Effector memory CD8-positive, alpha-beta T cell (primary cell): ENCODE results near the gene TPD52L3.

Source experiments
- ATAC-seq: fragments of 150-1000 bp; cut with Tn5 transposase; replicated peaks from 2 replicates; pipeline ENCODE4 v1.10.0; 2021; ENCODE audit warnings: mild to moderate bottlenecking, moderate library complexity
- DNase-seq, 3 experiments: peaks; one replicate each; pipeline ENCODE4 v3.0.0; 2021
- H3K27ac Mint-ChIP-seq, 2 donors: one replicate each; pipeline ENCODE4 v1.8.0; 2022; ENCODE audit warnings: mild to moderate bottlenecking in 2 of 2, mixed read lengths in 2 of 2, moderate library complexity in 2 of 2
- H3K27me3 Mint-ChIP-seq, 2 donors: one replicate each; pipeline ENCODE4 v1.8.0; 2022; ENCODE audit warnings: mixed read lengths in 2 of 2
- H3K36me3 Mint-ChIP-seq: one replicate; pipeline ENCODE4 v1.8.0; 2022; ENCODE audit warnings: mild to moderate bottlenecking, moderate library complexity, mixed read lengths; ENCODE audit not compliant: insufficient read depth
- H3K4me1 Mint-ChIP-seq, 2 donors: one replicate each; pipeline ENCODE4 v1.8.0; 2022; ENCODE audit warnings: low read depth in 2 of 2, mixed read lengths in 2 of 2
- H3K4me3 Mint-ChIP-seq, 2 donors: one replicate each; pipeline ENCODE4 v1.8.0; 2022; ENCODE audit warnings: mild to moderate bottlenecking in 2 of 2, mixed read lengths in 2 of 2, moderate library complexity in 2 of 2
- H3K9me3 Mint-ChIP-seq, 2 donors: one replicate each; pipeline ENCODE4 v1.8.0; 2022; ENCODE audit warnings: mixed read lengths in 2 of 2

Gene TPD52L3

GRCh38 chr9:6356904-6357303, 28.7 kb downstream of the TPD52L3 start:
- Mint-ChIP-seq H3K4me1 (peaks cover 2 to 3% of the 10 kb centered on the region in 2 donors), H3K27me3 (peaks cover 7 to 23% of the 10 kb centered on the region in 2 donors), H3K9me3 (no peaks in the 10 kb centered on the region), H3K27ac (no peak overlapping the region), H3K4me3 (no peak overlapping the region), H3K36me3 (no peaks in the 10 kb centered on the region)
- no peak for DNase-seq
- ATAC-seq, result no peak

- DNase-seq, result no peak
- ATAC-seq, result no peak
- Mint-ChIP-seq H3K27me3 (peaks cover 7 to 10% of the 10 kb centered on the region in 2 donors), H3K9me3 (no peaks in the 10 kb centered on the region), H3K27ac (no peak overlapping the region), H3K4me1 (no peaks in the 10 kb centered on the region), H3K36me3 (no peaks in the 10 kb centered on the region), H3K4me3 (no peak overlapping the region)
Measured at GRCh38 chr9:6367128-6367890, 39.1 kb downstream of the TPD52L3 start.

- no peaks in the 10 kb centered on the region for H3K36me3 Mint-ChIP-seq
- peaks cover 5 to 8% of the 10 kb centered on the region in 2 donors for H3K27me3 Mint-ChIP-seq
- no peaks in the 10 kb centered on the region for H3K9me3 Mint-ChIP-seq
- ATAC-seq (no peak), DNase-seq (no peak)
- H3K27ac Mint-ChIP-seq, result no peak overlapping the region
- no peak overlapping the region for H3K4me3 Mint-ChIP-seq
- H3K4me1 Mint-ChIP-seq, result no peaks in the 10 kb centered on the region
Measured at GRCh38 chr9:6368831-6369230, 40.7 kb downstream of the TPD52L3 start.
